Activated CD4-positive, alpha-beta memory T cell treated with anti-CD3 and anti-CD28 coated beads, Interleukin-2, amount 10 ng/mL, durations not matched to agents 7 days and 5 days (primary cell): ENCODE results near the gene DPY19L2. TPM values are rescaled to one million over a fixed set of nuclear protein-coding genes. Genes with fewer than 3 reads are reported as not detected.
"Not testable (repeated sequence)": the region's sequence is repeated elsewhere in the genome, so short reads cannot be mapped to it uniquely, and the experiment has no call there.

Experiments used
- CTCF ChIA-PET: fragments of 350-600 bp; sonication (Branson Sonifier 250); formaldehyde crosslinking; loops from one replicate; lab custom pipeline; 2021; ENCODE audit warnings: antibody characterized with exemption, inconsistent platforms; lab: Charles Lee
- POLR2A ChIA-PET: fragments of 350-600 bp; sonication (Branson Sonifier 250); formaldehyde crosslinking; loops from one replicate; lab custom pipeline; 2021; ENCODE audit warnings: antibody characterized with exemption; lab: Charles Lee
- DNase-seq: peaks from one replicate; pipeline ENCODE4 v3.0.0-alpha.2; 2020
- H3K27ac Mint-ChIP-seq: one replicate; pipeline ENCODE4 v1.8.0; 2021; ENCODE audit warnings: mild to moderate bottlenecking, mixed read lengths
- H3K27me3 Mint-ChIP-seq: one replicate; pipeline ENCODE4 v1.8.0; 2021; ENCODE audit warnings: mixed read lengths
- H3K36me3 Mint-ChIP-seq: one replicate; pipeline ENCODE4 v1.8.0; 2021; ENCODE audit warnings: low read depth, mixed read lengths
- H3K4me1 Mint-ChIP-seq: one replicate; pipeline ENCODE4 v1.8.0; 2021; ENCODE audit warnings: mixed read lengths
- H3K4me3 Mint-ChIP-seq: one replicate; pipeline ENCODE4 v1.8.0; 2021; ENCODE audit warnings: mild to moderate bottlenecking, mixed read lengths
- H3K9me3 Mint-ChIP-seq: one replicate; pipeline ENCODE4 v1.8.0; 2021; ENCODE audit warnings: mixed read lengths
- total RNA-seq, 2 experiments: library from RNA; stranded (reverse); gene quantifications; one replicate each; pipeline ENCODE4 v1.2.3, GENCODE V29; 2021

The DPY19L2 gene
- total RNA-seq = under 1 TPM; 0.25 to 0.28 TPM

DNA sequence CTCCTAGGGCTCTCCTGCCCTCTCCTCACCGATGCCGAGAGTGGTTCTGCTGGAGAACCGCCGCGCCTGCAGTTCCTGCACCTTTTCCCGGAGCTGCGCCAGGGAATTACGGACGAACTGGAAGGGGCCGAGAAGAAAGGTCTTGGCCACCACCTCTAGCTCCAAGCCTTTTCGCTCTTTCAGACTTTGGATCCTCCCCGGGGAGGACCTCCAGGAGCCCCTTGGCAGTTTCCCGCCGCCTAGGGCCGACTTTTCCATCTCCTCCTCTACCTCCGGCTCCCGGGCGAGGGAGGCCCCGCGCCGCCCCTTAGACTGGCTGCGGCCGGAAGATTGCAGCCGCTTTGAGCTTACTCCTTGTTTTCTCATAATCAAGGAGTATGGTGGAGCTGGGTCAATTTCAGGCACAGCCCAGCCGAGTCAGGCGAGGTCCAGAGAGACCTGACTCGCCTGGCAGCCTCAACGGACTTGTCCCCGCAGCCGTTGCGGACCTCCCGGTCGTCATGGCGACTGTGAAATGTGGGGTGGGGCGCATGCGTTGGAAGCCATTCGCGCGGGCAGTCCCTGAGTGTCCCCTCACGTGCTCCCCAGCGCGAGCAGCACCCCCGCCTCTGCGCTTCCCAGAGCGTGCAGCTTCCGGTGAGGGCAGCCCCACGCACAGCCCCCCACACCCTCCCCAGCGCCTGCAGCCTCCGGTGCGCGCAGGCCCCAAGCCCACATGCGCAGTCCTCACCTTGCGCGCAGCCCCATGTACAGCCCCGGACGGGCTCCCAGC, at the start of gene DPY19L2:
TSS of gene DPY19L2 (minus strand) at position 466 of the 772 bp plus-strand sequence. CDS start at position 366, 100 bp downstream.
- ChIA-PET POLR2A (no interaction called here), CTCF (no interaction called here)
- Mint-ChIP-seq H3K27me3 (peaks cover 34% of the 10 kb centered on the region), H3K36me3 (no peaks in the 10 kb centered on the region), H3K4me3 (peak within 1 kb of the TSS; percentile 70), H3K9me3 (no peaks in the 10 kb centered on the region), H3K4me1 (peaks cover 14% of the 10 kb centered on the region), H3K27ac (no peak within 1 kb of the TSS)
- DNase-seq = peak; percentile 23

DNA sequence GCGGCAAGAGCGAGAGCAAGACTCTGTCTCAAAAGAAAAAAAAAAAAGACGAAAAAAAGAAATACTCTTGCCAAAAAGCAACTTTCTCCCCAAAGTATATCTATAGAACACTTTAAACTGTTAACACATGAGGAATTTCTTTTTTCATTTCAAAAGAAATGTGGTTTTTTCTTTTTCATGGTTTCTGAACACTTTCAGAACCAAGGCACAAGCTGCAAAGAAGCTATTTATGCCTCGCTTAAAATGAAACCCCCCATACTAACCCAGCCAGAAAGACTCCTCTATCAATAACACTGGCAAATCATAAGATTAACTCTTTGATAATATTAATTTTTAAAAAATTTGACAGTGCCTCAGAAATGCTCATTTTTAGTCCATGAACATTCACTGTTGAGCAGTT, 48.6 kb upstream of the DPY19L2 start:
- CTCF ChIA-PET, H3K27me3 Mint-ChIP-seq, DNase-seq, POLR2A ChIA-PET, H3K4me3 Mint-ChIP-seq, H3K9me3 Mint-ChIP-seq, H3K36me3 Mint-ChIP-seq, H3K27ac Mint-ChIP-seq: not testable (repeated sequence)
- peaks cover 12% of the 10 kb centered on the region for H3K4me1 Mint-ChIP-seq

DNA sequence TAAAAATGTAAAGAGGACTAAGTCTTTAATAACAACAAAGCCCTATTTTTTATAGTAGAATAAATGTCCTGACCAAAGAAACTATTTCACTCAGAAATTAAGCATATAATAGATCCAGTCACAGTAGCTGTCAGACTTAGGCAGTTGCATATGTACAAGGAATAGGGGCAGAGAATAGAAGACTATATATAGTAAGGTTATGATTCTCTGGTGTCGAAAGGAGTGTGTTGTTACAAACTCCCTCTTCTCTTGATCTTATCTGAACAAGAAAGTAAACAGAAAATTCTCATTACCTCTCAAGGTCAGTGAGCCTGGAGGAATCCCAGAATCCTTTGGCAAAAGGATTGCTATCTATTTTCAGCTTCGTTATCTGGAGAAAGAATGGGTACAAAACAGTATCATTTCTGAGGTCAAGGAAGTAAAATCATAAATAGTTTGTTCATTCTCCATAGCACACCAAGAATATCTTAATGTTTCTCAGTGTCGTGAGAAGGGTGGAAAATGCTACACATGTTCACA, 46.9 kb upstream of the DPY19L2 start:
- H3K36me3 Mint-ChIP-seq, H3K4me3 Mint-ChIP-seq, H3K9me3 Mint-ChIP-seq, CTCF ChIA-PET, POLR2A ChIA-PET, H3K27ac Mint-ChIP-seq, H3K27me3 Mint-ChIP-seq, DNase-seq: not testable (repeated sequence)
- H3K4me1 Mint-ChIP-seq = peaks cover 12% of the 10 kb centered on the region

DNA sequence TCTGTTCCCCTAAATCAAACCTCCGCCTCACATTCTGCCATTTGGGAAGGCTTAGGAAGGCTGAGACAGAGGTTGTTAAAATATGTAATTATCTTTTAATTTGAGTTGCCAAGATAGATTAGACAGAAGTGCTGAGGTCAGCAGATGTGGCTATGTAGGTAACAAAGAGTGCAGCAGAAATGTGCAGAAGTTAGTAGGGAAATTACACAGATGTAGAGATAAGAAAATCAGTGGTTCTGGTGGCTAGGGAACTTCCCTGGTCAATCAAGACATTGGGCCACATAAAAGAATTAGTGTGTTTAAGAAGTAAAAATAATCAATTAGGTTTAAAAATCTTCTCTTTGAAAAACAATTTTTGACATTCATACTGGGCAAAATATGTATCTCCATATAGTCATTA, 46.1 kb upstream of the DPY19L2 start:
- CTCF ChIA-PET, POLR2A ChIA-PET, H3K4me3 Mint-ChIP-seq, H3K36me3 Mint-ChIP-seq, H3K27ac Mint-ChIP-seq, H3K27me3 Mint-ChIP-seq, DNase-seq, H3K9me3 Mint-ChIP-seq: not testable (repeated sequence)
- peaks cover 12% of the 10 kb centered on the region for H3K4me1 Mint-ChIP-seq

DNA sequence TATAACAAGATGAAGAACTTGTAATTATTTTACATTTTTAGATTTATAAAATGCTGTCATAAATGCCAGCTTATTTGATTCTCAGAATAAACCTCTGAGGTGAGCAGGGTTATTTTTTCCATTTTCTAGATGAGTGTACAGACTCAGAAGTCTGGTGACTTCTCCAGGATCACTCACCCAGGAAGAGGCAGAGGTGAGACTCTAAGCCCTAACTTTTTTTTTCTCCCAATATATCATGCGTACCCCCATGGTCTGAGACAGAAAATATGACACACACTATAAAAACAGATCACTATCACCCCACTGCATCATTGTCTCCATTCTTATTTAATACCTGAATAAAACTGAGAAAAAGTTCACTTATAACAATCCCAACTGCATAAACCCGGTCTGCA, 45.4 kb upstream of the DPY19L2 start:
- POLR2A ChIA-PET, H3K36me3 Mint-ChIP-seq, H3K9me3 Mint-ChIP-seq, H3K4me3 Mint-ChIP-seq, H3K27ac Mint-ChIP-seq, H3K27me3 Mint-ChIP-seq, CTCF ChIA-PET, DNase-seq: not testable (repeated sequence)
- peaks cover 12% of the 10 kb centered on the region for H3K4me1 Mint-ChIP-seq

DNA sequence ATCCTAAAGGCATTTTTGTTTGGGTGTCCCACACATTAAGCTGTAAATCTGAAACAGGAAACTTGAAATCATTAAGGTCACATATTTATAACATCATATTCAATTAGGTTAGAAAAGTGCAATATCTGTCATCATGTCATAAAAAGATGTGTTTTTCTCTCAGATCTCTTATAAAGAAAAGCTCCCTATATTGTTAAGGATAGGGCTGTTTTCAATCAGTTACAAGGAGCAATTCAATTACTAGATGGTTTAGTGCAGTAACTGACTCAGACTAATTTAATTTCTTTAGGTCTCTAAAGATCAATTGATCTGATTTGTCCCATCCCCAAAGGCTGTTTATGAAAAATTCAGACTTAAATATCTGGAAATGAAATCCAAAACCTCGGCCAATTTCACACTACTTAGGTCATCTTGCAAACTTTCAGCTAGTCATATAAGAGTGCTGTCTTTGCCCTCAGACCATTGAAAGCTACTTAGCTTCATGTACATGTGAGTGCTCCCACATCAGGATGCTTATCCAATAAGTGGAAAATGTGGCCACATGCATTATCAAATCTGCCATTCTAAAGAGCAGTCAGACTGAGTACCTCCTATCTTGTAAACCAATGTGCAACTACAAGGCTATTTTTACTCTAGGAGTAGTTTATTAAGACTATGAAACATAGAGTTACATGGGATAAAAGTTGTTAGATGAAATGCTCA, 44.8 kb upstream of the DPY19L2 start:
- H3K9me3 Mint-ChIP-seq, H3K36me3 Mint-ChIP-seq, H3K27me3 Mint-ChIP-seq, DNase-seq, POLR2A ChIA-PET, H3K27ac Mint-ChIP-seq, CTCF ChIA-PET, H3K4me3 Mint-ChIP-seq: not testable (repeated sequence)
- peaks cover 12% of the 10 kb centered on the region for H3K4me1 Mint-ChIP-seq

DNA sequence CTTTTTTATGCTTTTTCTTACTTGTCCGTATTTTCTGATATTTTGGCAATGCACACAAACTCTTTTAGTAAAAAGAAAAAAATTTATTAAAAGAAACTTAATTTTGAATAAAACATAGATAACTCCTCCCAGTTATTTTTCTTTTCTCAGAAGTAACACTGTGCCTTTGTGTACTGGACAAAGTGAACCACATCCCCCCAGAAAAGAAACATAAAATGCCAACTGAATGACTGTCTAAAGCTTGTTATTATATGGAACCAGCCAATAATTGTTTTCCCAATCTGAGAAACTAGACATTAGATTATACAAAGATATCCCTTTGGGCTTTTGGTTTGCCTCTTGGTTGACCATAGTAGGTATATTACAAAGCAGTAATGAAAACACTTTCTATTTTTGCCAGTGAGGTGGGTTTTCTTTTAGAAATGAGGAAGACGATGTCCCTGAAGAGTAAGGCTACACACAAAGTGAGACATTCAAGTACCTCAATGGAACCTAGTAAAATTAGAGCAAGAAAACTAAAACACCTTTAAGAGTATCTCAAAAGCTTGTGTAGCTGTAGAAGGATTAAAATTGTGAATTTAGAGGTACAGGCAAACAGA, 44.2 kb upstream of the DPY19L2 start:
- POLR2A ChIA-PET, DNase-seq, H3K27ac Mint-ChIP-seq, H3K4me3 Mint-ChIP-seq, H3K9me3 Mint-ChIP-seq, H3K27me3 Mint-ChIP-seq, H3K36me3 Mint-ChIP-seq, CTCF ChIA-PET: not testable (repeated sequence)
- peaks cover 12% of the 10 kb centered on the region for H3K4me1 Mint-ChIP-seq

DNA sequence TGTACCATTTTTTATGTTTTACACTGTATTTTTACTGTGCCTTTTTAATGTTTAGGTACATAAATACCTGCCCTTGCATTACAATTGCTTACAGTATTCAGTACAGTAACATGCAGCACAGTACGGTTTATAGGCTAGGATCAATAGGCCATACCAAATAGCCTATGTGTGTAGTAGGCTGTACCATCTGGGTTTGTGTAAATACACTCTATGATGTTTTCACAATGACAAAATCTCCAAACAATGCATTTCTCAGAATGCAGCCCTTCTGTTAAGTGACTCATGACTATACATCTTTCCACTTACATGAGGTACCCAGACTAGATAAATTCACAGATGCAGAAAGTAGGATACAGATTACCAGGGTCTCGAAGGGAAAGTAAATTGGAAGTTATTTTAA, 43.0 kb upstream of the DPY19L2 start:
- H3K36me3 Mint-ChIP-seq, H3K9me3 Mint-ChIP-seq, DNase-seq, POLR2A ChIA-PET, H3K27me3 Mint-ChIP-seq, H3K4me3 Mint-ChIP-seq, CTCF ChIA-PET, H3K27ac Mint-ChIP-seq: not testable (repeated sequence)
- H3K4me1 Mint-ChIP-seq = peaks cover 12% of the 10 kb centered on the region

- no peaks in the 10 kb centered on the region for H3K9me3 Mint-ChIP-seq
- no peaks in the 10 kb centered on the region for H3K27me3 Mint-ChIP-seq
- no peaks in the 10 kb centered on the region for H3K36me3 Mint-ChIP-seq
- H3K4me3 Mint-ChIP-seq = no peak overlapping the region
- POLR2A ChIA-PET = no interaction called here
- H3K4me1 Mint-ChIP-seq = no peaks in the 10 kb centered on the region
- no peak for DNase-seq
- CTCF ChIA-PET = no interaction called here
- no peak overlapping the region for H3K27ac Mint-ChIP-seq
Measured at GRCh38 chr12:63706336-63706735, 38.0 kb upstream of the DPY19L2 start.

DNA sequence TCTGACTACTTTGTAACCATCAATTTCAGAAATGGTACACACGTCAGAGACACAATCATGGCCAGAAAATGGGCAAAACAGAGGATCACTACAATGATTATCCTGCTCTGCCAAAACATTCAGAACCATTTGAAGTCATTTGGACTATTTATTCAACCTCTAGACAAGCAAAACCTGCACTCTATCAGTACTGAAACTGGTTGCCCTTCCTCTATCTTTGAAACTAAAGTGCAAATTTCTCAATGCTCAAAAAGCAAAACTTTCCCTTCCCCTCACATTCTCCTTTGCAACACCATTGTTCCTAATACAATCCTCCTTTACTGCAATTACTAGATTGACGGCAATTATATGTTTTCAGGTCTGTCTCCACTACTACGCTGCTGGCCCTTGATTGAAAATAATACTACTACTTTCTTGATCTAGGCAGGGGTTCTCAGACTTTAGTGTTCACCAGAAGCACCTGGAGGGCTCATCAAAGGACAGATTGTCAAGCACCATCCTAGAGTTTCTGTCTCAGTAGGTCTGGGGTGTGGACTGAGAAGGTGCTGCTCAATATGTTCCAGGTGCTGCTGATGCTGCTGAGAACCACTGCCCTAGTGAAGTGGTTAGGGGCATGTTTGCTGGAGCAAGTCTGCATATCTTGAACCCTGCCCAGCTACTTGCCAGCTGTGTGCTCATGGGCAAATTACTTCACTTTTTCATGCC, 31.5 kb upstream of the DPY19L2 start:
- DNase-seq, H3K9me3 Mint-ChIP-seq, H3K27me3 Mint-ChIP-seq, H3K36me3 Mint-ChIP-seq, POLR2A ChIA-PET, H3K4me1 Mint-ChIP-seq, CTCF ChIA-PET, H3K4me3 Mint-ChIP-seq, H3K27ac Mint-ChIP-seq: not testable (repeated sequence)

DNA sequence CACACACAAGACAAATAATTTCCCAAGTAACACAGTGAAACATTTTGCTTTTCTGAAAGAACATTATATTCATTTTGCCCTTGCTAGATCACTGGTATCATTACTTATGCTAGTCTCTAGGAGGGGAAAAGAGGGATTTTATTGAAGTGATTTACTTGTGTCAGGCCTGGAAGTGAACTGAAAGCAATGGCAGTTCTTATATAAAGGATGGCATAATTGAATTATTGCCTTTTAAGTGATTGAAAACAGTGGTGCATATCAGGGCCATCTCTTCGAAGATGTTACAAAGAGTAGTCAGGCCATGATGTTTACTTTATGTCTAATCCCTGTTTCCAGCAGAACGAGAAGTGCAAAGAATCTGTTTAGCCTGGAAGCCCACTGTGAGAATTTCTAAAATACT, 30.7 kb upstream of the DPY19L2 start:
- H3K36me3 Mint-ChIP-seq, CTCF ChIA-PET, H3K27me3 Mint-ChIP-seq, H3K4me3 Mint-ChIP-seq, POLR2A ChIA-PET, DNase-seq, H3K27ac Mint-ChIP-seq, H3K9me3 Mint-ChIP-seq, H3K4me1 Mint-ChIP-seq: not testable (repeated sequence)

- H3K4me1 Mint-ChIP-seq, DNase-seq, POLR2A ChIA-PET, H3K27ac Mint-ChIP-seq, H3K27me3 Mint-ChIP-seq, H3K4me3 Mint-ChIP-seq, H3K9me3 Mint-ChIP-seq, H3K36me3 Mint-ChIP-seq, CTCF ChIA-PET: not testable (repeated sequence)
Measured at GRCh38 chr12:63690837-63691236, 22.5 kb upstream of the DPY19L2 start.

DNA sequence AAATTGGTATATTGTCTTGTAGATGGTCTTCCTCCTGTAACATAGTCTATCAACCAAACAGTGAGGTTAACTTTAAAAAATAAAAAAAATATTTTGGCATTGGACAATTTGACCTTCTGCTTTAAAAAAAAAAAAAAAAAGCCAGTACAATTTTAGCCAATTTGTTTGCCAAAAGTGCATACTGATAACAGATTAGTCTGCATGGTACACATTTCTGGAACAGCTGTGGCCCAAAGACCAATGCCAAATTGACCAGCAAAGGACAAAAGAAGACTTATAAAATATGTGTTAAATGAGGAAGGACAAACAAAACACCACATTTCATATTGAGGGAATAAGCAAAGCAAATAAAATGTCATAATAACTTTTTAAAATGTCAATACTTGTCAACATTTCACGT, 20.8 kb upstream of the DPY19L2 start:
- POLR2A ChIA-PET, CTCF ChIA-PET: not testable (repeated sequence)

More for the DNA sequence above, 20.8 kb upstream of the DPY19L2 start:
- not testable (repeated sequence) for H3K27me3 Mint-ChIP-seq, H3K9me3 Mint-ChIP-seq, DNase-seq, H3K4me3 Mint-ChIP-seq, H3K4me1 Mint-ChIP-seq, H3K36me3 Mint-ChIP-seq, H3K27ac Mint-ChIP-seq
